ENCODE data around the gene SH3RF2.
"Not testable (repeated sequence)": the region's sequence is repeated elsewhere in the genome, so short reads cannot be mapped to it uniquely, and the experiment has no call there.

SH3RF2 gene

GRCh38 chr5:145978708-145979107, 42.3 kb downstream of the SH3RF2 start:
- DNase-seq (ENCODE audit: low read depth): no peak

- DNase-seq (ENCODE audit: low read depth): no peak
These were observed 43.2 kb downstream of the SH3RF2 start for GRCh38 chr5:145979270-145980223.

- DNase-seq (ENCODE audit: low read depth): no peak
These were observed 43.9 kb downstream of the SH3RF2 start for GRCh38 chr5:145980259-145980658.

GRCh38 chr5:145980718-145981117, 44.3 kb downstream of the SH3RF2 start:
- DNase-seq (ENCODE audit: low read depth): no peak

- DNase-seq (ENCODE audit: low read depth): no peak
These were observed 45.5 kb downstream of the SH3RF2 start for GRCh38 chr5:145981589-145982571.

GRCh38 chr5:145982572-145983318, 46.4 kb downstream of the SH3RF2 start:
- DNase-seq (ENCODE audit: low read depth): no peak

- DNase-seq (ENCODE audit: low read depth): no peak
These were observed 47.1 kb downstream of the SH3RF2 start for GRCh38 chr5:145983446-145983845.

- peak; percentile 43 for DNase-seq (ENCODE audit: low read depth)
These were observed 47.7 kb downstream of the SH3RF2 start for GRCh38 chr5:145984072-145984471.

- DNase-seq (ENCODE audit: low read depth): no peak
These were observed 51.5 kb downstream of the SH3RF2 start for GRCh38 chr5:145987856-145988255.

- no peak for DNase-seq (ENCODE audit: low read depth)
These were observed 52.6 kb downstream of the SH3RF2 start for GRCh38 chr5:145988993-145989392.

- no peak for DNase-seq (ENCODE audit: low read depth)
These were observed 53.0 kb downstream of the SH3RF2 start for GRCh38 chr5:145989428-145989827.

GRCh38 chr5:145990170-145990569, 53.8 kb downstream of the SH3RF2 start:
- no peak for DNase-seq (ENCODE audit: low read depth)

GRCh38 chr5:145991044-145991575, 54.7 kb downstream of the SH3RF2 start:
- no peak for DNase-seq (ENCODE audit: low read depth)

- not testable (repeated sequence) for DNase-seq (ENCODE audit: low read depth)
These were observed 57.2 kb downstream of the SH3RF2 start for GRCh38 chr5:145993538-145993937.

GRCh38 chr5:145996135-145996534, 59.8 kb downstream of the SH3RF2 start:
- no peak for DNase-seq (ENCODE audit: low read depth)

GRCh38 chr5:145999208-145999607, 62.8 kb downstream of the SH3RF2 start:
- no peak for DNase-seq (ENCODE audit: low read depth)

- no peak for DNase-seq (ENCODE audit: low read depth)
These were observed 63.7 kb downstream of the SH3RF2 start for GRCh38 chr5:146000072-146000471.

GRCh38 chr5:146001544-146002190, 65.3 kb downstream of the SH3RF2 start:
- DNase-seq (ENCODE audit: low read depth): no peak

GRCh38 chr5:146002491-146002890, 66.1 kb downstream of the SH3RF2 start:
- DNase-seq (ENCODE audit: low read depth): no peak

- DNase-seq (ENCODE audit: low read depth): no peak
These were observed 67.5 kb downstream of the SH3RF2 start for GRCh38 chr5:146003852-146004251.

- no peak for DNase-seq (ENCODE audit: low read depth)
These were observed 68.9 kb downstream of the SH3RF2 start for GRCh38 chr5:146005264-146005663.
